GM12874 (cell line): ENCODE measurements around the gene PGS1.

Source experiments
- TF ChIP-seq, protein P1 (sequence below): IDR thresholded peaks from 2 replicates; pipeline ENCODE4 v1.5.1; 2011; ENCODE audit warnings: low read depth, mild to moderate bottlenecking, control low read depth, low read length, moderate library complexity; ENCODE audit not compliant: insufficient read depth

Gene PGS1

GRCh38 chr17:78390241-78391050 lies 12.0 kb downstream of the PGS1 start:
- TF ChIP-seq, protein P1, sequence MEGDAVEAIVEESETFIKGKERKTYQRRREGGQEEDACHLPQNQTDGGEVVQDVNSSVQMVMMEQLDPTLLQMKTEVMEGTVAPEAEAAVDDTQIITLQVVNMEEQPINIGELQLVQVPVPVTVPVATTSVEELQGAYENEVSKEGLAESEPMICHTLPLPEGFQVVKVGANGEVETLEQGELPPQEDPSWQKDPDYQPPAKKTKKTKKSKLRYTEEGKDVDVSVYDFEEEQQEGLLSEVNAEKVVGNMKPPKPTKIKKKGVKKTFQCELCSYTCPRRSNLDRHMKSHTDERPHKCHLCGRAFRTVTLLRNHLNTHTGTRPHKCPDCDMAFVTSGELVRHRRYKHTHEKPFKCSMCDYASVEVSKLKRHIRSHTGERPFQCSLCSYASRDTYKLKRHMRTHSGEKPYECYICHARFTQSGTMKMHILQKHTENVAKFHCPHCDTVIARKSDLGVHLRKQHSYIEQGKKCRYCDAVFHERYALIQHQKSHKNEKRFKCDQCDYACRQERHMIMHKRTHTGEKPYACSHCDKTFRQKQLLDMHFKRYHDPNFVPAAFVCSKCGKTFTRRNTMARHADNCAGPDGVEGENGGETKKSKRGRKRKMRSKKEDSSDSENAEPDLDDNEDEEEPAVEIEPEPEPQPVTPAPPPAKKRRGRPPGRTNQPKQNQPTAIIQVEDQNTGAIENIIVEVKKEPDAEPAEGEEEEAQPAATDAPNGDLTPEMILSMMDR, result peak; percentile 28; the same call in 1 of the 2 replicates

GRCh38 chr17:78391051-78391431 lies 12.6 kb downstream of the PGS1 start:
- TF ChIP-seq, protein P1, result no peak

- TF ChIP-seq, protein P1, result no peak
Observed at GRCh38 chr17:78391843-78392242, 13.4 kb downstream of the PGS1 start.

DNA sequence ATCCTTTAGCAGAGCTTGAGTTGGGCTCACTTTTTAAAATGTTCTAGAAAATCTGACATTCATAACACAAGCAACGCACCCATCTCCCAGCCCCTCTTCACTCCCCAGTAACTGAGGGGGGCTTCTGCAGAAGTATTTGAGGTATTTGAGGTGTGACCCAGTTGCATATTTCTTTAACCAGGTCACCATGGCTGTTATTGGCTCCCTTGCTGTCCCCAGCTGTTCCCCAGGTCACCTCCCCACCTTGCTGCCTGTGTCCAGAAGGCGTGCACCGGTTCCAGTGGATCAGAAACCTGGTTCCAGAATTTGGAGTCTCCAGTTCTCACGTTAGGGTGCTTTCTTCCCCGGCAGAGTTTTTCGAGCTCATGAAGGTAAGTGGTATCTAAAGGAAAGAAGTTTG lies 13.8 kb downstream of the PGS1 start:
- TF ChIP-seq, protein P1, result no peak

DNA sequence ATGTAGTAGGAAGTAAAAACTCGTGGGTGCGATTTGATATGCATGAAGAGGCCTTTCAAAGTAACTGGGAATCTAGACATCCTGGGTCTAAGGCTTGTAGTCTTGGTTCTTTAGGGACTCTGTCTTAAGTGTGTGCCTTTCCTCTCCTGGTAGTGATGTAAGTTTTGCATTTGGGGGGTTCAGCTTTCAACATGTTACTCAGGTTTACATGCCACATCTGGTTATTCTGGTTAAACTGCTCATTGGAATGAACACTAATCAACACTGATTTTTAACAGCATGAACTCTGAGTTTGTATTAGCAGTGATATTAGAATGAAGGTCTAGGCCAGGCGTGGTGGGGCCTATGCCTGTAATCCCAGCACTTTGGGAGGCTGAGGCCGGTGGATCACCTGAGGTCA lies 15.1 kb downstream of the PGS1 start:
- TF ChIP-seq, protein P1, result no peak

DNA sequence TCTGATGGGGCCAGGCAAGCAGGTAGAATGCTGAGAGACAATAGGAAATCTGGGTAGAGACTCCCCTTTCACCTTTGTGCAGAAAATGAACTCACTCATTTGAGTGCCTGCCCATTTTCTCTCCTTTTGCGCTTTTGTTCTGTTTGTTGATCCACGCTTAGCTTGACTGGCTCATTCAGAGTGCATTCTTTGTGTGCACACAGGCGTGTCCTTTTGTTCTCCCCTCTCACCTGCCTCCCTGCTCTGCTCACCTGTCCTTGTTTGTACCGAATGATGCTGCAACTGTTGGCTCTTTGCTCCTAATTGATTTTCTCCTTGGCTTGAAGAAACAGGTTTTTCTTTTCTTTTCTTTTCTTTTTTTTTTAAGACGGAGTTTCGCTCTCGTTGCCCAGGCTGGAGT lies 15.8 kb downstream of the PGS1 start:
- TF ChIP-seq, protein P1, result no peak

DNA sequence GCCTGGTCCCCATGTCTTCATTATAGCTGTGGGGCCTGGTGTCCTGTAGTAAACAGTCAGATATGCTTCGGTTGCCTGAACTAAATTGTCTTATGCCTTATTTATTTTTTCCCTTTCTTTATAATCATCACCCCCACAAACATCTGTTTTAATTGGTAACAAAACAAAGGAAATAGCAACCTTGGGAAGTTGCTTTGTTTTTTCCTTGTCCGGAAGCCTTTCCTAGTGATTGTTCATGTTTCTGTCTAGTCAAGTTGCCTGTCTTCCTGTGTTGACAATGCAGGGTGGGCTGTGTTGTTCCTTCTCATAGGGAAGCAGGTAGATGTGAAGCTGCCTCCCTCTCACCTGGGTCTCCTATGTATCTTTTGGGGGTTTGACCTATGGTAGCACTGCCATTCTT lies 16.7 kb downstream of the PGS1 start:
- TF ChIP-seq, protein P1, result no peak
